HCT116 (cell line): ENCODE measurements around the gene FAM222B. TPM values are rescaled to one million over a fixed set of nuclear protein-coding genes. Genes with fewer than 3 reads are reported as not detected.

Experiments used
- ATAC-seq: fragments of 200-7000 bp; cut with Tn5 transposase; 2 replicates; pipeline ENCODE4 v1.9.1; 2020; ENCODE audit warnings: mild to moderate bottlenecking, moderate library complexity
- BruUV-seq: library from RNA; stranded (reverse); fragments of 400-500 nt; replicated peaks from 2 replicates; lab custom pipeline; 2021; lab: Mats Ljungman, UMichigan
- CTCF ChIA-PET: fragments of 300-600 bp; sonication (Branson Sonifier 250); formaldehyde crosslinking; loops from one replicate; lab custom pipeline; 2021; ENCODE audit warnings: antibody characterized with exemption; lab: Charles Lee
- POLR2A ChIA-PET: fragments of 300-600, 350-600 bp; sonication (Branson Sonifier 250); formaldehyde crosslinking; loops from one replicate; lab custom pipeline; 2021; ENCODE audit warnings: antibody characterized with exemption; lab: Charles Lee
- RAD21 ChIA-PET, 2 experiments: fragments of 300-600 bp; sonication (Branson Sonifier 250); formaldehyde crosslinking; loops; one replicate each; lab custom pipeline; 2023; ENCODE audit warnings: low total read pairs in 2 of 2; ENCODE audit not compliant: uncharacterized antibody in 2 of 2, unreplicated experiment in 2 of 2, low non-redundant PET in 1 of 2; lab: Charles Lee
- DNase-seq: peaks from one replicate; pipeline ENCODE4 v3.0.0-alpha.2; 2010; ENCODE audit warnings: low read depth, low spot score
- H2AFZ ChIP-seq: fragments of 200-600 bp; shearing (Covaris generic), sonication (generic); 2 replicates; pipeline ENCODE4 v1.6.1; 2017; ENCODE audit warnings: low read depth, mixed run types, mixed read lengths, antibody characterized with exemption, low read length; ENCODE audit not compliant: poor library complexity, severe bottlenecking
- H3K27ac ChIP-seq: 2 replicates; pipeline ENCODE4 v1.5.1; 2012; ENCODE audit warnings: low read depth, low read length
- H3K27me3 ChIP-seq: fragments of 200-600 bp; sonication (generic); 2 replicates; pipeline ENCODE4 v1.6.1; 2016; ENCODE audit warnings: mixed run types, low read length, mixed read lengths; ENCODE audit not compliant: insufficient read depth
- H3K36me3 ChIP-seq, 2 experiments: fragments of 200-500 bp in 1 of 2; fragments of 200-600 bp in 1 of 2; sonication (Bioruptor generic) in 1 of 2; sonication (generic) in 1 of 2; 2 replicates each; pipeline versions ENCODE4 v1.5.1 to v1.6.1; 2014 to 2016; ENCODE audit warnings: low read length in 2 of 2, inconsistent platforms in 1 of 2, mixed read lengths in 1 of 2, mixed run types in 1 of 2; ENCODE audit not compliant: insufficient read depth in 2 of 2, control insufficient read depth in 1 of 2
- H3K4me1 ChIP-seq, 2 experiments: fragments of 200-600 bp in 1 of 2; sonication (generic) in 1 of 2; 2 replicates each; pipeline versions ENCODE4 v1.5.1 to v1.6.1; 2012 to 2017; ENCODE audit warnings: low read length in 2 of 2, inconsistent platforms in 1 of 2, mild to moderate bottlenecking in 1 of 2, mixed read lengths in 1 of 2, mixed run types in 1 of 2, moderate library complexity in 1 of 2; ENCODE audit not compliant: insufficient read depth in 2 of 2, control insufficient read depth in 1 of 2
- H3K4me2 ChIP-seq: fragments of 200-600 bp; sonication (generic); 2 replicates; pipeline ENCODE4 v1.6.1; 2017; ENCODE audit warnings: mixed run types, low read length, mixed read lengths
- H3K4me3 ChIP-seq, 2 experiments: fragments of 200-600 bp in 1 of 2; sonication (generic) in 1 of 2; replicated peaks in 1 of 2; 2 replicates each; pipeline ENCODE4 v1.5.1; 2011 to 2016; ENCODE audit warnings: low read length in 2 of 2, control low read depth in 1 of 2, low read depth in 1 of 2, mild to moderate bottlenecking in 1 of 2, mixed read lengths in 1 of 2, mixed run types in 1 of 2
- H3K79me2 ChIP-seq: fragments of 200-600 bp; sonication (generic); 2 replicates; pipeline ENCODE4 v1.6.1; 2017; ENCODE audit warnings: mild to moderate bottlenecking, mixed run types, low read length, moderate library complexity, mixed read lengths; ENCODE audit not compliant: insufficient read depth
- H3K9ac ChIP-seq: fragments of 200-600 bp; sonication (generic); 2 replicates; pipeline ENCODE4 v1.6.1; 2016; ENCODE audit warnings: low read length, mixed read lengths
- H3K9me2 ChIP-seq: fragments of 200-600 bp; sonication (generic), shearing (Covaris generic); 2 replicates; pipeline ENCODE4 v1.6.1; 2017; ENCODE audit warnings: mixed run types, mild to moderate bottlenecking, moderate library complexity; ENCODE audit not compliant: insufficient read depth
- H3K9me3 ChIP-seq, 2 experiments: fragments of 200-500 bp in 1 of 2; fragments of 200-600 bp in 1 of 2; sonication (Bioruptor generic) in 1 of 2; sonication (generic) in 1 of 2; 2 replicates each; pipeline ENCODE4 v1.6.1; 2014 to 2017; ENCODE audit warnings: low read length in 2 of 2, mixed read lengths in 2 of 2, inconsistent platforms in 1 of 2, low read depth in 1 of 2, mild to moderate bottlenecking in 1 of 2, mixed run types in 1 of 2, moderate library complexity in 1 of 2; ENCODE audit not compliant: control insufficient read depth in 1 of 2, insufficient read depth in 1 of 2
- H4K20me1 ChIP-seq: fragments of 200-600 bp; sonication (generic), shearing (Covaris generic); 2 replicates; pipeline ENCODE4 v1.6.1; 2017; ENCODE audit warnings: mixed run types, mild to moderate bottlenecking, moderate library complexity; ENCODE audit not compliant: insufficient read depth
- CBX3 ChIP-seq: IDR thresholded peaks from 2 replicates; pipeline ENCODE4 v1.6.1; 2012; ENCODE audit warnings: low read depth
- CEBPB ChIP-seq: IDR thresholded peaks from 2 replicates; pipeline ENCODE4 v1.6.1; 2012; ENCODE audit warnings: low read depth
- EGR1 ChIP-seq: IDR thresholded peaks from 2 replicates; pipeline ENCODE4 v1.6.1; 2012; ENCODE audit warnings: low read depth
- ELF1 ChIP-seq: IDR thresholded peaks from 2 replicates; pipeline ENCODE4 v1.6.1; 2012; ENCODE audit warnings: low read depth, borderline replicate concordance
- EZH2 ChIP-seq: fragments of 200-600 bp; sonication (generic); IDR thresholded peaks from 2 replicates; pipeline ENCODE4 v1.6.1; 2017; ENCODE audit warnings: antibody characterized with exemption, mixed run types
- EZH2phosphoT487 ChIP-seq: fragments of 200-600 bp; IDR thresholded peaks from 2 replicates; pipeline ENCODE4 v1.6.1; 2018; ENCODE audit warnings: antibody characterized with exemption, borderline replicate concordance
- JUND ChIP-seq: IDR thresholded peaks from 2 replicates; pipeline ENCODE4 v1.6.1; 2012
- MAX ChIP-seq: IDR thresholded peaks from 2 replicates; pipeline ENCODE4 v1.6.1; 2012
- POLR2A ChIP-seq: IDR thresholded peaks from 2 replicates; pipeline ENCODE4 v1.7.0; 2011; ENCODE audit warnings: borderline replicate concordance; ENCODE audit not compliant: insufficient read depth, insufficient read length; ENCODE audit errors: extremely low read depth
- POLR2AphosphoS5 ChIP-seq: IDR thresholded peaks from 2 replicates; pipeline ENCODE4 v1.6.1; 2011; ENCODE audit warnings: mild to moderate bottlenecking, low read depth, low read length, moderate library complexity
- RAD21 ChIP-seq: IDR thresholded peaks from 2 replicates; pipeline ENCODE4 v1.6.1; 2012; ENCODE audit warnings: low read depth, mild to moderate bottlenecking
- REST ChIP-seq: IDR thresholded peaks from 2 replicates; pipeline ENCODE4 v1.6.1; 2012; ENCODE audit warnings: low read depth
- SIN3A ChIP-seq: IDR thresholded peaks from 2 replicates; pipeline ENCODE4 v1.6.1; 2012; ENCODE audit warnings: low read depth
- SRF ChIP-seq: IDR thresholded peaks from 2 replicates; pipeline ENCODE4 v1.6.1; 2012; ENCODE audit warnings: low read depth
- TCF7L2 ChIP-seq: IDR thresholded peaks from 2 replicates; pipeline ENCODE4 v1.7.0; 2011; ENCODE audit warnings: borderline replicate concordance, inconsistent platforms; ENCODE audit not compliant: insufficient read depth, insufficient read length; ENCODE audit errors: extremely low read depth
- YY1 ChIP-seq: IDR thresholded peaks from 2 replicates; pipeline ENCODE4 v1.6.1; 2011; ENCODE audit warnings: low read length, low read depth, moderate library complexity, mild to moderate bottlenecking; ENCODE audit not compliant: insufficient replicate concordance; ENCODE audit errors: extremely low read depth
- ZBTB33 ChIP-seq: IDR thresholded peaks from 2 replicates; pipeline ENCODE4 v1.6.1; 2011; ENCODE audit warnings: mild to moderate bottlenecking, low read length, moderate library complexity; ENCODE audit not compliant: insufficient replicate concordance; ENCODE audit errors: extremely low read depth
- ZNF274 ChIP-seq: fragments of 200-500 bp; sonication (Bioruptor generic); IDR thresholded peaks from 2 replicates; pipeline ENCODE4 v1.6.1; 2014; ENCODE audit warnings: mild to moderate bottlenecking, low read depth, low read length, inconsistent platforms
- intact Hi-C: fragments of 100-400 bp; cut with micrococcal nuclease; formaldehyde crosslinking; loops from 2 replicates; pipeline ENCODE4 v1.10.0; 2022
- total RNA-seq: library from RNA; stranded (reverse); gene quantifications from one replicate; pipeline ENCODE4 v1.2.1, GENCODE V29; 2021; ENCODE audit not compliant: unreplicated experiment

Gene FAM222B
- total RNA-seq, 1 experiment from 2014 or later = 22.7 TPM

GRCh38 chr17:28788100-28788499, 54.5 kb downstream of the FAM222B start:
- TF ChIP-seq EZH2 (no peak), CBX3 (no peak), SIN3A (no peak), MAX (no peak), ELF1 (no peak), EGR1 (no peak), CEBPB (no peak), TCF7L2 (no peak), SRF (no peak), ZNF274 (no peak), EZH2phosphoT487 (no peak)
- TF ChIP-seq, all 23 proteins: peak for 0
- Histone ChIP-seq H3K27me3 (no peaks in the 10 kb centered on the region), H3K27ac (no peak overlapping the region), H3K9me2 (no peaks in the 10 kb centered on the region), H4K20me1 (no peaks in the 10 kb centered on the region), H3K79me2 (peaks cover 46% of the 10 kb centered on the region; the same call in 1 of the 2 replicates), H3K4me3 (no peak overlapping the region), H3K36me3 (no peaks in the 10 kb centered on the region), H3K9ac (no peak overlapping the region), H3K9me3 (no peaks in the 10 kb centered on the region), H3K4me1 (no peaks in the 10 kb centered on the region), H3K4me2 (no peak overlapping the region), H2AFZ (no peak overlapping the region)
- ChIA-PET RAD21 (no interaction called here), POLR2A (interaction anchor here (1.0 kb wide), 1 partner anchor 14 kb away, joined by 3 read pairs; no protein-coding TSS in a partner anchor), CTCF (no interaction called here)
- intact Hi-C loops = no loop called here
- BruUV-seq = no TSS peak
- DNase-seq (no peak), ATAC-seq (no peak)

GRCh38 chr17:28783161-28783560, 59.4 kb downstream of the FAM222B start:
- no peak overlapping the region for H3K9ac ChIP-seq
- ChIA-PET CTCF (no interaction called here), POLR2A (no interaction called here), RAD21 (no interaction called here)
- DNase-seq (no peak), ATAC-seq (no peak)
- TF ChIP-seq POLR2AphosphoS5 (no peak), POLR2A (no peak), YY1 (no peak), RAD21 (no peak), JUND (no peak), ZBTB33 (no peak), EZH2phosphoT487 (no peak), REST (no peak)
- BruUV-seq = no TSS peak
- no peaks in the 10 kb centered on the region for H3K9me2 ChIP-seq
- H3K9me3 ChIP-seq = no peaks in the 10 kb centered on the region
- H3K27me3 ChIP-seq = no peaks in the 10 kb centered on the region
- H3K4me3 ChIP-seq = no peak overlapping the region
- no peaks in the 10 kb centered on the region for H3K4me1 ChIP-seq
- H3K36me3 ChIP-seq = no peaks in the 10 kb centered on the region
- H2AFZ ChIP-seq = no peak overlapping the region
- no peaks in the 10 kb centered on the region; the same call in 1 of the 2 replicates for H4K20me1 ChIP-seq
- no peak overlapping the region for H3K4me2 ChIP-seq
- intact Hi-C loops = no loop called here
- H3K79me2 ChIP-seq = peaks cover 54% of the 10 kb centered on the region
- H3K27ac ChIP-seq = no peak overlapping the region
